Activated CD8-positive, alpha-beta memory T cell treated with anti-CD3 and anti-CD28 coated beads, Interleukin-2, amount 50 U/mL, for 1 hour (primary cell): Measurements from ENCODE around the gene RIN2.

Experiments used
- DNase-seq: peaks from one replicate; pipeline ENCODE4 v3.0.0-alpha.2; 2020; ENCODE audit errors: extremely low read depth

RIN2 gene, protein sequence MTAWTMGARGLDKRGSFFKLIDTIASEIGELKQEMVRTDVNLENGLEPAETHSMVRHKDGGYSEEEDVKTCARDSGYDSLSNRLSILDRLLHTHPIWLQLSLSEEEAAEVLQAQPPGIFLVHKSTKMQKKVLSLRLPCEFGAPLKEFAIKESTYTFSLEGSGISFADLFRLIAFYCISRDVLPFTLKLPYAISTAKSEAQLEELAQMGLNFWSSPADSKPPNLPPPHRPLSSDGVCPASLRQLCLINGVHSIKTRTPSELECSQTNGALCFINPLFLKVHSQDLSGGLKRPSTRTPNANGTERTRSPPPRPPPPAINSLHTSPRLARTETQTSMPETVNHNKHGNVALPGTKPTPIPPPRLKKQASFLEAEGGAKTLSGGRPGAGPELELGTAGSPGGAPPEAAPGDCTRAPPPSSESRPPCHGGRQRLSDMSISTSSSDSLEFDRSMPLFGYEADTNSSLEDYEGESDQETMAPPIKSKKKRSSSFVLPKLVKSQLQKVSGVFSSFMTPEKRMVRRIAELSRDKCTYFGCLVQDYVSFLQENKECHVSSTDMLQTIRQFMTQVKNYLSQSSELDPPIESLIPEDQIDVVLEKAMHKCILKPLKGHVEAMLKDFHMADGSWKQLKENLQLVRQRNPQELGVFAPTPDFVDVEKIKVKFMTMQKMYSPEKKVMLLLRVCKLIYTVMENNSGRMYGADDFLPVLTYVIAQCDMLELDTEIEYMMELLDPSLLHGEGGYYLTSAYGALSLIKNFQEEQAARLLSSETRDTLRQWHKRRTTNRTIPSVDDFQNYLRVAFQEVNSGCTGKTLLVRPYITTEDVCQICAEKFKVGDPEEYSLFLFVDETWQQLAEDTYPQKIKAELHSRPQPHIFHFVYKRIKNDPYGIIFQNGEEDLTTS

GRCh38 chr20:19758133-19758500 is at the start of gene RIN2:
RIN2 (plus strand) TSS chr20:19758258; CDS start chr20:19889602, 131,344 bp downstream.
- DNase-seq: no peak

- DNase-seq: no peak
These were observed 48.3 kb upstream of the RIN2 start for GRCh38 chr20:19709635-19710335.

DNA sequence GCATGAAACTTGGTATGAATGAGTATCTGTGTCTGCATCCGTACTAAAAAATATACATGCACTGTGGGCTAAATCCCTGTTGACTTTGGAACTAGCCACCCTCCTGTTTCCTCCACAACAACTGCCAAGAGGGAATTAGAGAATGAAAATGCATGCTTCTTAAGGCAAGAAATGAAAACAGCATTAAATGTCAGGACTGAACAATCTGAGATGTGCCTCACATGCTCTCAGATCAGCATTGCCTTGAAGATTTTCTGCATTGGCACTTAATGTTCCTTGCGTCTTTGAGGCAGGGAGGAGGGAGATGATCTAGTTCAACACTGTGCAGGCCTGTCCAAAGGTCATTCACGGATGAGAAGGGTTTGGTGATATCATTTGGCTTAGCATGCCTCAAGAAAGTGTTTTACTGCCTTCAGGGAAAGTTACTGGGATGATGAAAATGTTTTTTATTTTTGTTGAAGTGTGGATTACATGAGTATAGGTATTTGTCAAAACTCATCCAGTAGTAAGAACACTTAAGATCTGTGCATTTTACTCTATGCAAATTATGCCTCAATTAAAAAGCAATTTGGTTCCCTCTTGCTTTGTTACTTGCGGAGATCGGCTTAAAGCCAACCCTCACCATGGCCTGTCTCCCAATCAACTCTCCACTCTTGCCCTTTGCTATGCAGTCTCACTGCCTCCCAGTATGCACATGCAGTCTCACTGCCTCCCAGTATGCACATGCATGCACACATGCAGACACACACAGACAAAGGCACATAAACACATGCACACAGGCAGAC is 47.5 kb upstream of the RIN2 start:
- no peak for DNase-seq

GRCh38 chr20:19711126-19711525 is 46.9 kb upstream of the RIN2 start:
- no peak for DNase-seq

DNA sequence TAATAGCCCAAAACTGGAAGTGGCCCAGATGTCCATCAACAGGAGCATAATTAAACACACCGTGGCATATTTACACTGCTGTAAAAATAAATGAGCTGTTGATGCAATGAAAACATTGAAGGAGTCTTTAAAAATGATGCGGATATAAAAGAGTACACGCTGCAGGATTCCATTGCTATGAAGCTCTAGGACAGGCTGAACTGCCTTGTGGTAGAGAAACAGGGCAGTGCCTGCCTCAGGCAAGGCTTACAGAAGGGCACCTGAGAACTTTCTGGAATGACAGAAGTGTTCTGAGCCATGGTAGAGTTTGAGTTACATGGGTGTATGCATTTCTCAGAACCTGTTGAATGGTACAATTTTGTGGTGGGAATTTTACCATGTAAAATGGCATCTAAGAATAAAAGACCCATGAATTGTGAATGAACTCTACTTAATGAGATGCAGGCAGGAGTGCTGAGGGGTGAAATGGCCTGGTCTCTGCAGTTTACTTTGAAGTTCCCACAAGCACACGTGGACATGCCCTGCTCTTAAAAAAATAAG is 45.3 kb upstream of the RIN2 start:
- DNase-seq: no peak

DNA sequence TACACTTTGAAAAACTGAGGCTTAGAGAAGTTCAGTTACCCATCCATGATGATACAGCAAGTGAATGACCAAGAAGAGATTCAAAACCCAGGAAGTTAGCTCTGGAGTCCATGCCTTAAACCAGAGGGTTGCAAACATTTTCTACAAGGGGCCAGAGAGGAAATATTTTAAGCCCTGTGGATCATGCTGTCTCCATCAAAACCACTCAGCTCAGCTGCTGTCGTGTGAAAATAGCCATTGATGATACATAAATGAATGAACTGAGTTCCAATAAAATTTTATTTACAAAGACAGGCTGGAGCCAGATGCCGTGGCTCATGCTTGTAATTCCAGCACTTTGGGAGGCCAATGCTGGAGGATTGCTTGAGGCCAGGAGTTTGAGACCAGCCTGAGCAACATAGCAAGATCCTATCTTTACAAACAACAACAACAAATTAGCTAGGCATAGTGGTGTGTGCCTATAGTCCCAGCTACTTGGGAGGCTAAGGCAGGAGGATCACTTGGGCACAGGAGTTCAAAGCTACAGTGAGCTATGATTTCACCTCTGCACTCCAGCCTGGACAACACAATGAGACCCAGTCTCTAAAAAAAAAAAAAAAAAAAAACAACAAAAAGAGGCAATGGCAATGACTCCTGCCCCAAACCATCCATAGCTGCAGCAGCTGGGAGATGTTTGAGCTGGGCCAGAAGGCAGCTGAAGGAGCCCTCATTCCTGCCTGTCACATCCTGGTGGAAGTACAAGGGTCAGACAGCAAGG is 44.1 kb upstream of the RIN2 start:
- DNase-seq: no peak

- no peak for DNase-seq
These were observed 43.5 kb upstream of the RIN2 start for GRCh38 chr20:19714579-19714840.

GRCh38 chr20:19715986-19716385 is 42.1 kb upstream of the RIN2 start:
- no peak for DNase-seq

GRCh38 chr20:19718880-19719279 is 39.2 kb upstream of the RIN2 start:
- DNase-seq: no peak

DNA sequence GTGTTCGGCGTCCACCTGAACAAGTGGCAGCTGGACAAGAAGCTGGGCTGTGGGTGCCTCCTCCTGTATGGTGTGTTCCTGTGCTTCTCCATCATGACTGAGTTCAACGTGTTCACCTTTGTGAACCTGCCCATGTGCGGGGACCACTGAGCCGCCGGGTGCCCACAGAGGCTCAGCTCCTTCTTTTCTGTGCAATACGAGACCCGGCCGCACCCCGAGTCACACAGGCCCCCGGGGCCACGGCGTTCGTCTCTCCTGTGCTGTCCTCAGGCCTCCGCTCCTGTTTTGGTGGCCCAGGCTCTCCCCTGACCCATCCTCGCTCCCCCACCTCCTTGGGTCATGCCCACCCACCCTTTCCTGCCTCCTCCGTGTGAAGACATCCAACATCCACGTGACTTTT is 37.1 kb upstream of the RIN2 start:
- DNase-seq: no peak

- DNase-seq: no peak
These were observed 35.0 kb upstream of the RIN2 start for GRCh38 chr20:19723051-19723450.

GRCh38 chr20:19723813-19724430 is 34.1 kb upstream of the RIN2 start:
- no peak for DNase-seq

DNA sequence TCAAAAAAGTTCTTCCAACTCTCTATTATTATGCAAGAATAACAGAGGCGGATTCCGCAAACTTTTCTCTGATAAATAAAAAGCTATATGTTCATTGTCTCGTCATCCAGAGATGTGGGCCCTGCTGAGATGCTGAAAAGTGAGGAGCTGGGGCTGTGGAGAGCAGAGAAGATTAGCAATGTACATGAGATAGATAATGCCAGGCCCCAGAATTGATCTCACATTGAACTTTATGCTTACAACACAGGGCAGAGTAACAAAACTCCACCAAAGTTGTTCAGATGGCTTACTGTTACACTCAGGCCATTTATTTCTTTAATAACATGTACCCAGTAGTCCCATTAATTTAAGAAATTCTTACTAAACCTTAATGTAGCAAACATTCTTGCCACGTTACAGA is 32.7 kb upstream of the RIN2 start:
- DNase-seq: no peak

GRCh38 chr20:19725814-19726525 is 32.1 kb upstream of the RIN2 start:
- DNase-seq: no peak

GRCh38 chr20:19727251-19727847 is 30.7 kb upstream of the RIN2 start:
- no peak for DNase-seq

DNA sequence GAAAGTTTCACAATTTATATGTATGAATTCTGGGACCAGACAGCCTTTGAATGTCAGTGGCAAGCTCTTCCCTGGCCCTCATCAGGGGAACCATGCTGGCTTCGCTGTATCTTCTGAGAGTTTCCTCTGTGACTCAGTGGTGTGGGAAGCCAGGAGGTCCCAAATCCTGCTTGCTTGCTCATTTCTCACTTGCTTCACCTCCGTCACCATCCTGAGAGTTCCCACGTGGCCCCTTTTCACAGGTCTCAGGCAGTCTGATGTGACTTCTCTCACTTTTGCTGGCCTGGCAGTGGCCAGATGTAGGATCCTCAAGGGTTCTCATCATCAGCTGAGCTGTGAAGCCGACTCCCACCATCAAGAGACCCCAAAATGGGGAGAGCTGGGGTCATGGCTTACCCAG is 28.4 kb upstream of the RIN2 start:
- DNase-seq: no peak

DNA sequence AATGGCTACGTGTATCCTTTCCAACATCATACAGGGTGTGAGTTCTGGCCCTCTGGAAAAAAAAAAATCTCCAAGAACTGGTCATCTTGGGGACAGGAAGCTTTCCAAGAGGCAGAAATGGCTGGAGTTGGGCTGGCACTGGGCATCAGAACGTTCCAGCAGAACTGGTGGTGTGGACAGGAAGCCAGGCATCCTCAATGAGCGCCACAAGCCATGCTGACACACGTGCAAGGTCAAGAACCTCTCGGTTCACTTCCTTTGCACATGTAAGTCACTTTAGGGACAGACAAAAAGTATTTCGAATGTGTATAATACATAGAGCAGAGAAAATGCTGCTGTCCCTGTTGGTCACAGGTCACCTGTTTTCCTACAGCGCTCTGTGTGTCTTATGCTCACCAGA is 27.4 kb upstream of the RIN2 start:
- no peak for DNase-seq

- no peak for DNase-seq
These were observed 23.2 kb upstream of the RIN2 start for GRCh38 chr20:19734811-19735210.

DNA sequence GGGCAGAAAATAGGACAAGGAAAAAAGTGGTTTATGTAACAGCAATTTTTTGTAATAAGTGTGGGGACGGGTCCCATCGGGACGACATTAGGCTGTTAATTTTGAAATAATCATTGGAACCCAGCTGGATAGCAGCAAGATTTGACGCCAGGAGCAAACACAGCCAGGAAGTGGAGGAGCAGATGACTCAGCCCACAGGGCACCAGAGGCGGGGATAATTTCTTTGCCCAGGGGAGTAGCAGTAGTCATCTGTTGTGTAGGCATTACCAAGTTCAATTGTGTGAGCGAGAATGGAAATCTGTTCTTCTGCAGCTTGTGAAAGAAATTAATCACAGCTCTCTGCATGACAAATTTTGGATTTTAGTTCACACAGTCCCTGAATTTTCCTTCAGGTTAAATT is 22.6 kb upstream of the RIN2 start:
- DNase-seq: no peak
